GM12892 (cell line): ENCODE results near the gene FOSL2.

Source experiments
- POLR2A ChIP-seq: IDR thresholded peaks from 2 replicates; pipeline ENCODE4 v1.6.1; 2011; ENCODE audit warnings: low read depth, low read length, control low read depth
- POLR2AphosphoS5 ChIP-seq: IDR thresholded peaks from 2 replicates; pipeline ENCODE4 v1.6.1; 2011; ENCODE audit warnings: low read depth, low read length, control low read depth

DNA sequence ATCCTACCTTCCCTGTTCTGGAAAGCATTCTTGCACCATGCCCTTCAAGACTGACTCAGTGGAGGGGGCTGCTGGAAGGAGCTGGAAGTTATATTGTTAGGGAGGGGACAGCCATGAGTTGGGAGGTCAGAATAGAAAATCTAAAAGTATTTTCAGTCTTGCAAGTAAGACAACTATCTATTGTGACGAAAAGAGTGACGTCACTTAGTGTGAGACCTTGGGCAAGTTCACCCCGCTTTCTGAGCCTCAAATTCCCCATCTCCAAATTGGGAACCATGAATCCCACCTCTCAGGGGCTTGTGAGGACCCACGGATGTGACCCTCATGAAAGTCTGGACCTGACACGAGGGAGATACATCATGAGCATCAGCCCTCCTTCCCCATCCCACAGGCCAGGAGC lies 46.5 kb downstream of the FOSL2 start:
- TF ChIP-seq POLR2A (no peak), POLR2AphosphoS5 (no peak)
